NCI-H526 (cell line): Measurements from ENCODE around the gene PTGFR.

Experiments
- DNase-seq, 2 experiments: peaks; one replicate each; lab custom pipeline; 2025; lab: John Stamatoyannopoulos, UW

The PTGFR gene, protein sequence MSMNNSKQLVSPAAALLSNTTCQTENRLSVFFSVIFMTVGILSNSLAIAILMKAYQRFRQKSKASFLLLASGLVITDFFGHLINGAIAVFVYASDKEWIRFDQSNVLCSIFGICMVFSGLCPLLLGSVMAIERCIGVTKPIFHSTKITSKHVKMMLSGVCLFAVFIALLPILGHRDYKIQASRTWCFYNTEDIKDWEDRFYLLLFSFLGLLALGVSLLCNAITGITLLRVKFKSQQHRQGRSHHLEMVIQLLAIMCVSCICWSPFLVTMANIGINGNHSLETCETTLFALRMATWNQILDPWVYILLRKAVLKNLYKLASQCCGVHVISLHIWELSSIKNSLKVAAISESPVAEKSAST

DNA sequence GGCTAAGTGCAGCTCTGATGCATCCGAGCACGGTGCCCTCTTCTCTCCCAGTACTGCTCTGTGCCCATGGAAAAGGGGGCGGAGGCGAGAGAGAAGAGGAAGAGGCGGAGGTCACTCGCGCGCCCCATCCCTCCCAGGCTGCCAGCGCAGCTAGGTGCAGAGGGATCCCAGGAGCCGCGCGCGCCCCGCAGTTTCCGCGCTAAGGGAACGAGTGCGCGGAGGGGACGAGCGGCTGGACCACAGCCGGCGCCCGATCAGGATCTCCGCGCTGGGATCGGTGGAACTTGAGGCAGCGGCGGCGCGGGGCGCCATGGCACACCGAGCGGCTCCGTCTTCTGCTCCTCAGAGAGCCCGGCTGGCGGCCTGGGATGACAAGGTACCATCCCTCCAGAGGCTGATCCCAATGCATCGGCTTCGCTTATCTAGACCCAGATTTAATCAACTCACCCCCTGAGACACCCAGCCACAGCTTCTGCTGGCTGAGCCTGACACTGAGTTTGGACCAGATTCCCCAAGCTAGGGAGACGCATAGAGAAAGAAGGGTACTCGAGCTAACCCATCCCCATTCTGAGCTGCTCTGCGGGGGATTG is at the start of gene PTGFR:
TSS of gene PTGFR (plus strand) at position 114 of the 590 bp plus-strand sequence. CDS start 1,770 bp downstream, outside the sequence.
- peak; percentile 0 to 46 for DNase-seq

DNA sequence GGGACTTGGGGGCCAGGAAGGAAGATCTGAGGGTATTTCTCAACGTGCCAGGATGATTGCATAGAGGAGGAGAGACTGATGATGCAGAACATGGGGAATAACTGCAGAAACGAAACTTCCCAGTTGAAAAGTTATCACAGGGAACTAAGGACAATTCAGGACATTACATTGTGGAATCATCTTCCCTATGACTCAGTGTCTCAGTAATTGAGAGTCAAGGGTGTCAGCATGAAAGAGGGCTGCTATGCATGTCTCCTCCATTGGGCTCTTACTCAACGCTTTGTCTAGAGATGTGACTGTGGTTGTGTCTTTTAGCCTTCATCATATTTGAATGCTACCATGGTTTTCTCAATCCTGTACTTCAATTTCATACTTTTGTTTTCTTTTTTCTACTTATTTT is 48.9 kb upstream of the PTGFR start:
- DNase-seq = no peak

DNA sequence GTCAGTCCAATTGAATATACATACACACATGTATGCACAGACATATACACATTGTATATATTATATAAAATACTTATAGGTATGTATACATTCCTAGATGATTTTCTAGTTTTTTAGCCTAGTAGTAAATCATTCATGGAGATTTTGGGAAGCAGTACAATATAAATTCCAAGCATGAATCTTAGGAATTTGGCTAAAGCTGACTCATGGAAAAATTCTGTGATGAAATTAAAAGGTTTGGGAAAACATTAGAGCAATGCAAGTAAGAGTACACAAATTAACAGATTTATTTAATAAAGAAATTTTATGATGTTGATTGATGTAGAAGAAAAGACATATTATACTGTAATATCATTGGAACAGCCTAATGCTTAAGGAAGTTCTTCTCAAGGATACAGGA is 43.7 kb upstream of the PTGFR start:
- no peak for DNase-seq

DNA sequence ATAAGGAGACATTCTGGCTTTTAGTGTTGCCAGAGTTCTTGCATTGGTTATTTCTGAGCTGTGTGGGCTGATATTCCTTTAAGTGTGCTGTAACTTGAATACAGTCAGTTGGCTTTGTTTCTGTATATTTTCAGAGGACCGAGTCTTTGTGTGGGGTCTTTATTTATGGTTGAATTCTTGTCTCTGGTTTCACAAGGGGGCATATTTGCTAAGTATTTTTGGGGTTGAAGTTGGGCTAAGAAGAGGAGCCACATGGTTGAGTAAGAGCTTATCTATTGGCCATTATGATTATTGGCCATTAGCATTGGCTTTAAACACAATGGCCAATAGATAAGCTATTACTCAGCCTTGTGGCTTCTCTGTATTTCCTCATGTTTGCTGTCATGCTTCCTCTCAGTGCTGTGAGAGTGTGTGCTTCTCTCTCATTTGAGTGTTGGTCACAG is 26.3 kb upstream of the PTGFR start:
- DNase-seq = no peak

DNA sequence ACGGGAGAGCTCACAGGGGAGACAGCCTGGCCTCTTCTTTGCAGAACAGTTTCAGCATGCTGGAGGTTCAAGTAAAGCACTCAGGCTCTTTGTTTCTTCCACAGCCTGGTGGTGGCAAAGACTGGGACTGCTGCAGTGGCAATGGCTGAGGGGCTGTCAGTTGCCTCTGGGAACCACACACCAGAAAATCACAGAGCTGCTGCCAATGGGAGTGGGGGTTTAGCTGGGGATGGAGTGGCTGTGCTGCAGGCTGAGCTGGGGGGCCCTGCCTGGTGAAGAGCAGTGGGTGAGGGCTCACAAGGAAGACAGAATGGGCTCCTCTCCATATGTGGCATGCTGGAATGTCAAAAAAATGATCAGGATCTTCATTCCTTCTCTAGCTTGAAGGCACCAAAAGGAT is 25.6 kb upstream of the PTGFR start:
- no peak for DNase-seq

DNA sequence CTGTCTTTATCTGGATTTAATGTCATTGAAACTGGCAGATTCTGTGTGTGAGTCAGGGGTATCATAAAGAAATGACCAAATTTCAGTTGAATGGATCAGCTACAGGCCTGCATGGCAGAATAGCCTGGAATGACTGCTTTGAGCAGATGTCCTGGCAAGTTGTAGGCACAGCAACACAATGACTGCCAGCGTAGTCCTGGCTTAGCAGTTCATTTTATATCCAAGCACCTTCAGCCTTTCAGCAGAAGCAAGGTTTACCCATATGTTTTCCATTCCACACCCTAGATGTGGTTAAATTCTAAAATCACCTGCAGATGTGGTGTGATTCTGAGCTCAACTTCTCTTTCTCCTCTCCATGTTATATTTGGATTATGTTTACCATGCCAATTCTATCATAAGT is 22.3 kb upstream of the PTGFR start:
- DNase-seq = no peak

DNA sequence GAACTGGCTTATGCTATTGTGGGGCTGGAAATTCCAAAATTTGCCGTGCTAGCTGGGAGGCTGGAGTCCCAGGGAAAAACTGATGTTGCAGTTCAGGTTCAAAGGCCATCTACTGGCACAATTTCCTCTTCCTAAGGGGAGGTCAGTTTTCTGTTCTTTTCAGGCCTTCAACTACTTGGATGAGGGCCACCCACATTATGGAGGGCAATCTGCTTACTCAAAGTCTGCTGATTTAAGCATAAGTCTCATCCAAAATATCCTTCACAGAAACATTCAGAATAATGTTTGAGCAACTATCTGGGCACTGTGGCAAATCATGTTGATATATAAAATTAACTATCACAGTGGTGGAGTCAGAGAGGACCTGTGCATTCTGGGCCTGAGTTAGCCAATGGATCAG is 21.2 kb upstream of the PTGFR start:
- no peak for DNase-seq

DNA sequence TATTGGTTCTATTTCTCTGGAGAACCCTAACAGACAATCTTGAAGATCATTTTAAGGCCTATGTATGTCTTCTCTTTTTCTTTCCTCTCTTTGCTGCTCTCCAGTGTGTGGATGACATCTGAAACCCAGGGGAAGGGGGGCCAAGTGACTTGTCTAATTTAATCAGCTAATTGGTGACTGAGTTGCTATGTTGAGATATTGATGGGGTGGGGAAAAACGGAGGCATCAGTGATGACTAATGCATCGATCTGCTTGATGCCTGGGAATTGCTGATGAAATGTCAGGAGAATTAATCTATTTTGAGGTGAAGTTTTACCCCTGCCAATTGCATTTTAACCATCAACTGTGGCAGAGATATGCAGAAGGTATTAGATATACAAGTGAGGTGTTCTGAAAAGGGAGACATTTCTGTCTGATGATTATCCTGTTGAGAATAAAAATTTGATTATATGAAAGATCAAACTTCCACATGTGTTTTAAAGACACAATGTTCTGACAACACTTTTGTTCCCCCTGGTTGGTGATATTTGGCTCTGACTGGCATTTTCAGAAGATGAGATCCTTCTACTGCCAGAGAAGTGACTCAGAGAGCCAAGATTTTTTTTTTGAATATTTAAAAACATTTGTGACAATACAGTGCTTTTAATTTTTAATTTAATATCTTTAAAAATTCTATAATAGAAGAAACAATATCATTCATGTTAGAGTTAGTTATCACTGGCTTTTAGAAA is 18.7 kb upstream of the PTGFR start:
- DNase-seq = no peak

DNA sequence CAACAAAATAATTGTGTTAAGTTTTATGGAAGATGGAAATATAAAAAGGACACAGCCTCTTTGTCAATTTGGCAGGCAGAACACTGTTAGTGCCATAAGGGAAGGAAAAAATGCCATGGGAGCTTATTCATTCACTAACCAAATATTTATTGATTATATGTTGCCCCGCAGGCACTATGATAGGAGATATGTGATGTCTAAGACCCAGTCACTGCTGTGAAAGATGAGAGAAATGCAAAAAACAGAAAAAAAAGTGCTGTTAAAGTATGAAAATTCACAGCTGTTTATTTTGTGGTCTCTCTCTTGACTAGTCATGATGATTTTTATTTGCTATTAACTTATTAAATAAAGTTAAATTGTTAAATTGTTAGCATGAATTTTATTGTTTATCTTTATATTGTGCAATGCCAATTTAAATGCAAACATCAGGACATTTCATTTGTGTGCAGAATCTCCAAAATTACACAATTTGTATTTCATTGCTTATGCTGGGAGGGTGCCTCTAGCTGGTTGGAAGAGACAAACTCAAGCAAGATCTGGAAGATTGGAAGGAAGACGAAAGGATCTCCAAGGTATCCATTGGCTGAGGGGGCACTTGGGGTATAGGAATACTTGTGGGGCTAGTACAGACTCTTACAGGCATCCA is 17.8 kb upstream of the PTGFR start:
- no peak for DNase-seq

DNA sequence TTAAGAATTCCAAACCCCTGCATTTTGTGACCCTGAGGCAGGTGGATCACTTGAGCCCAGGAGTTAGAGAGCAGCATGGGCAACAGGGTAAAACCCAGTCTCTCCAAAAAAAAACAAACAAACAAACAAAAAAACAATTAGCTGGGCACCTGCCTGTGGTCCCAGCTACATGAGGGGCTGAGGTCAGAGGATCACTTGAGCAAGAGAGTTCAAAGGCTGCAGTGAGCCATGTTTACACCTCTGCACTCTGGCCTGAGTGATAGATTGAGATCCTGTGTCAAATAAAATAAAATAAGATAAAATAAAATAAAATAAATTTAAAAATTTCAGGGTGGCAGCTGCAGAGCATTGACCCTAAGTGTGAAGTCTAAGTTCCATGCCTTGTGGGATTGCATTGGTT is 16.7 kb upstream of the PTGFR start:
- DNase-seq = no peak

DNA sequence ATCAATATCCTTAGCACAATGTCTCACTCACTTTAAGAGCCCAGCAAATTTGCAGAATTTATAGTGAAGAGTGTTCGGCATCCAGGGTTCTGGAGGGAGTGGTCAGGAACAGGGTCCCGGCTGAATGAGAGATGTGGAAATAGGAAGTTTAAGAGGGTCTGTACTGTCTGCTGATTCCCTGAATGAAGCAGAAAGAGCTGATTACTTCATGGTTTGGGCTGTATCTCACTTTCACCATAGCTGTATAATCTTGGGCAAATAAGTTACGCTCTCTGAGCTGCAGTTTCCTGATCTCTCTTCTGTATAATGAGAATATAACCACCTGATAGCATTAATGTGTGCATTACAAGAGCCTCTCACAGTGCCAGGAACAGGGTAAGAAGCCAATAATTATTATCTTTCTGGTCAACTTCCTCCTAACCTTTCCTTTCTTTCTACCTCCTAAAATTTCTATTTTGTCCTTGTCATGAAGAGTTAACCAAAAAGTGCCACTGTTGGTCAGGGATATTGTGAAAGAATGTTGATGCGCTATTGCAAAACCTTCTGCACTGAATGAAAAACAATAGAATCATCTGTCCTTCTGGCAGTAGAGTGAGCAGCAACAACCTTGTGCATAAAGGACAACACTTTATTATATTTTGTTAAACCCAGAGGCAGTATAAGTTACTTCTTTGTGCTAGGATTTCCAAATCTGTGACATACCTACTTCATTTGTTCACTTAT is 14.7 kb upstream of the PTGFR start:
- no peak for DNase-seq

DNA sequence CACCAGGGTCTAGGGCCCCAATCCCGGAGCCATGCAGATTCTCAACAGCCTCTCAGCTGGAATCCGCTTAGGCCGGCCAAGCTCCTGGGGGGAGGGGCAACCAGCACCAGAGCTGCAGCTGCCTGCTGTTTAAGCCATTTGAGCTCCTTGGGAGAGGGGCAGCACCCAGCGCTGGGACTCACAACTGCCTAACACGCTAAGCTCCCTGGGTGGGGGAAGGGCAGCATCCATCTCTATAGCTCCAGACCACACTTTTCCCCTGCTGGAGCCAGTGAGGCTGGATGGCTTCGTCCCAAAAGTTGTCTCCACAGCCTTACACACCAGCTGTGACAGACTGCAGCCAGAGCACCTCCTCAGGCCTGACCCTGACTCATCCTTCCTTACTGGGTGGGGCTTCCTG is 6.9 kb upstream of the PTGFR start:
- DNase-seq = no peak

DNA sequence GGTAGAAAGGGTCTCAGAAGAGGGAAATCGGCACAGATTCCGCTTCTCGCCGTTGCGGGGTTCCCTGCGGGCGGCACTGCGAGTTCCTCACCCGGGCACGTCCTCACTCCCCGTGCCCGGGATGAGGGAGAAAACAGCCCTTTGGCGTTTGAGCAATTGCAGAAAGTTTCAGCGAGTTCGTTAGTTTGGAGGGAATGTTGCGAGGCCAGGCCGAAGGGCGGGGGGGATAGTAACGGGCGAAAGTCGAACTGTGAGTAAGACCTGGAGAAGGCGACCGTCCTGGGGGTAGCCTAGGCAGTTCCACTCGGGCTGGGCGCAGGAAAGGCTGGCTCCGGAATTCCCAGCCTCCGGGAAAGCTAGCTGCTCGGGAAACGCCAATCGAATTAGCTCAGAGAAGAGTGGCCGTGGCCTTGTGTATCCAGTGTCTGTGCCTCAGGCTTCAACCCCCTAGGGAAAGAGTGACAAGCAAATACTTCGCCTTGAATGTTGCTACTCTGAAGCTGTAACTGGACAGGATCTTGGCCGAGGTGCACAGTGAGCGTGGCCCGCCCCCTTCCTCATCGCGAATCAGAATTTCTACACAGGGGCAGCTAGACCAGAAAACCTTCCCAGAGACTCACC is 787 bp downstream of the PTGFR start:
- DNase-seq = peak in 1 of 2 experiments; percentile 7

DNA sequence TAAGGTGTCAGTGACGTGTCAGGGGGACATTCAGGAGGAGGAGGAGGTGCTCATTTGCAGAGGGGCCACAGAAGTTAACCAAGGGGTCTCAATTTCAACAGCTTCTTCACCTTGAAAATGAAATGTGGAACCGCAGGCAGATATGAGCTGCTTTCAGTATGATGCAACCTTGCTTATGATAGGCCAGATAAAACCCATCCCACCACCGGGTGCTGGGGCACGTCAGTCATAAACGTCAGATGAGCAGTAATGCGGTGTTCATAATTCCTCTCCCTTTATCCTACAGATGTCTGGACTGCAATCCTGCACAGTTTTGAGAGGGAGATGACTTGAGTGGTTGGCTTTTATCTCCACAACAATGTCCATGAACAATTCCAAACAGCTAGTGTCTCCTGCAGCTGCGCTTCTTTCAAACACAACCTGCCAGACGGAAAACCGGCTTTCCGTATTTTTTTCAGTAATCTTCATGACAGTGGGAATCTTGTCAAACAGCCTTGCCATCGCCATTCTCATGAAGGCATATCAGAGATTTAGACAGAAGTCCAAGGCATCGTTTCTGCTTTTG is 1.7 kb downstream of the PTGFR start:
- DNase-seq = no peak

DNA sequence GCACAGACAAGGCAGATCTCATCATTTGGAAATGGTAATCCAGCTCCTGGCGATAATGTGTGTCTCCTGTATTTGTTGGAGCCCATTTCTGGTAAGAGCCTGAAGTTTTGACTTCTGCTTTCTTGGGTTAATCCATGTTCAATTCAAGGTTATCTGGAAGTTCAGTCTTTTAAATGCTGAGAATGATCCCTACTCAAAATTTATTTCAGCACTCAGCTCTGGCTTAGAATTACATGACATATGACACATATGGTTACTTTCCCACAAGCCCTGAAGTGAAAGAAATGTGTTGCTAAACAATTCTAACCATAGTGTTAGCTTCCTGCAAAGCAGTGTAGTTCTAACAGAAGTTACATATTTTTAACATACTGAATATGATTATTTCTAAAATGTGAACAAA is 2.7 kb downstream of the PTGFR start:
- DNase-seq = no peak

DNA sequence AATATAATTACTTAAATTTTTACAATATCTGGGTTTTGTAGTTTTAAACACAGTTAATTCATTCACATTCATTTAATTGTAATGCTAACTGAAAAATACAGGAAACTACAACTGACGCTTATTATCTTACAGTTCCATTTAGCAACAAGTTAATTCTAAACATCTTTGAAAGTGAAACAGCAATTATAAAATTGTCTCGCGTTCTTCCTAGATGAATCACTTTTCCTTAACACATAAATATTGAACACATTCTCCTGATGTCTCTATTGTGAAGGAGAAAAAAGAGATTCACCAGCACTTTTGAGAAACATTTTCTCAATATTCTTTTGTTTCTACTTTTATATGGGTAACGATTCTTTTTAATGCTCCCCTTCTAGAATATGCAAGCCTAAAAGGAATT is 6.4 kb downstream of the PTGFR start:
- DNase-seq = no peak

DNA sequence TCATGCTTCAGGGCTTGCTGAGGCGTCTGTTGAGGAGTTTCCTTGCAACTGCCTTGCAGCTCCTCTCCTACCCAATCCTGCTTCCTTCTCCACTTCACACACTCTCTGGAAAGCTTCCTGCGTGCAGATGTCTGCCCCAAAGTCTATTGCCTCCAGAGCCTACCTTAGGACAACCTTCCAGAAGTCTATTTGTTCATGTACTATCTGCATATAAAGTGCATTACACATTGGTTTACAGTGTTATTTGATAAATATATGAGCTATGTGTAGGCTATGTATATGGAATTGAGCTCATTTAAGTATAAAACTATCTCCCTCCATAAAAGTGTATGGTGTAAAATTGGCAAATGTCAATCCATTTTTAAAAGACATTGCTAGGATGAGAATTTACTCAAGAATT is 9.8 kb downstream of the PTGFR start:
- no peak for DNase-seq

DNA sequence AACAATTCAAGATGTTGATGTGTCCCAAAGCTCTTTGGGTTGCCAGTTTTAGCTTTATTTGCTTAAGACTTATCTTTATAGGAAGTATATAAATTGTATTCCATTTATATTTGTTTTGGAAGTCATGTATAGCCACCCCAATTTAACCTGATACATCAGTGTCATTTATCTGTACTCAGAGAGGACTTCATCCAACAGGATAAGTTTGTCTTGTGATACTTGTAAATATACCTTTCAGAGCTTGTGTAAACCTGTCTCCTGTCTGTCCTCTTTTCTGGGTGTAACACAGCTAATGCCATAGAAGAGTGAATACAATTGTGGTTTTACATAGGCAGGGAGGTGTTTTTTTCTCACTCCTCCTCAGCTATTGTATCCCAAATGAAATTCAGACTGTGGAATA is 10.4 kb downstream of the PTGFR start:
- DNase-seq = no peak

DNA sequence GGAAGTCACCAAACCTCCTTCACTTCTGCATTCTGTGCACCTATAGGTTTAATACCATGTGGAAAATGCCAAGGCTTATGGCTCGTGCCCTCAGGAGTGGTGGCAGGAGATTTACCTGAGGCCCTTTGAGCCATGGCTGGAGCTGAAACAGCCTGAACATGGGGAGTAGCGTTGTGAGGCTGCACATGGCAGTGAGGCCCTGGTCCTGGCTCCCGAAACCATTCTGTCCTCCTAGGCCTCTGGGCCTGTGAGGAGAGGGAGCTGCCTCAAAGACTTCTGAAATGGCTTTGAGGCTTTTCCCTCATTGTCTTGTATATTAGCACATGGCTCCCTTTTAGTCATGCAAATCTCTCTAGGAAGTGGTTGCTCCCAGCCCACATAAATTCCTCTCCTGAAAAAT is 20.6 kb downstream of the PTGFR start:
- no peak for DNase-seq

DNA sequence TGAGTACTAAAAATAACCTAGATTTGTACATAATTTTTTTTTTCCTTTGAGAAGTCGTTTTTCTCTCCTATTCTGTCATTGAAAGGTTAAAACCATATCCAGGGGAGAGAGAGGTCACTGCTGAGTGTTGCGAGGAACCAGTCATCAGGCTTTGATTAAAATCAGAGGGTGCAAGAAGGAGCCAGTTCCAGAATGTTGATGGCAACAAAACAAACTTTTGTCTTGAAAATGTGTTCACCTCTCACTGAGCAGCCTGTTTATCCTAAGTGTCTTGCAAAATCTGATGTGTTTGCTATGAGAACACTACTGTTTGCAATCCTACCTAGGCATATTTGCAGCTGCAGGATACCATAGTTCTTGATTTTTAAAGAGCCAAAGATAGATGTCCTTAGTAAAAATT is 25.9 kb downstream of the PTGFR start:
- DNase-seq = no peak

DNA sequence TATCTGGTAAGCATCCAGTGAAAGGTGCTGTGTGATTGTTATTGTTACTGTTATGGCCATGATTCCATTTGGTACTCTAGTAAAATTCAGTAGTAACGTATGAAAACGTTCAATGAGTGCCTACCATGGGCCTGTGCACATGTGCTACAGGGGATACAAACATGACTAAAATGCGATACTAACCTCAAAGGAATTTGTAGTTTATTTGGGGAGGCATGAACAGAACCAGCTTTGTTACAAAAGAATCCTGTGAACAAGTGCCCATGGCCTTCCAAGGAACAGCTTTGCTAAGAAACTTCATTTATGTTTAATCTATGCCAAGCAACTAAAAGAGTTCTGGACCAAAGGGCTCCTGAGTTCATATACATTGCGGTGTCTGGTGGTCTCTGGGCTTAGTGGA is 28.7 kb downstream of the PTGFR start:
- no peak for DNase-seq
